Measurements from ENCODE around the gene ADAMTS7. TPM values are rescaled to one million over a fixed set of nuclear protein-coding genes. Genes with fewer than 3 reads are reported as not detected.

Gene ADAMTS7
- total and polyA plus RNA-seq, 2 of the 4 experiments (the other 2 are of a cell fraction), result 1.4 to 12.6 TPM

DNA sequence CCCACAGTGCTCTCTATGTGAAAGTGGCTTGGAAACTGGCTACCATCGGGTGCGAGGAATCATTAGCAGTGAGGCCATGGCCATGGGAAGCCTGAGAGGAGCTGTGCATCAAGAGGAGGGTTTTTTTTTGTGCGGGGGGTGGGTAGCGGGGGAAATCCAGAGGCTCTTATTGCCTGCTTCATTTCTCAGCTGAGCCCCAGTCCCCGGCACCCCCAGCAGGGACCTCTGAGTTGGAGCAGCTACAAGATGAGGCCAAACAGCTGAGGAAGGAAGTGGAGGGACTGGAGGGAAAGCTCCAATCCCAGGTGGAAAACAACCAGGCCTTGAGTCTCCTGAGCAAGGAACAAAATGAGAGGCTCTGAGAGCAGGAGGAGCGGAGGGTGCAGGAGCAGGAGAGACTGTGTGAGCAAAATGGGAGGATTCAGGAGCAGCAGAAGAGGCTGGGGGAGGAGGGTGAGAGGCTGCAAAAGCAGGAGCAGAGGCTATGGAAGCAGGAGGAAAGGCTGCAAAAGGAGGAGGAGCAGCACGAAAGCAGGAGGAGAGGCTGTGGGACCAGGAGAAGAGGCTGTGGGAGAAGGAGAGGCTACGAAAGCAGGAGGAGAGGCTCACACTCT, 76.7 kb downstream of the ADAMTS7 start:
- no peak overlapping the region for H2BK120ac ChIP-seq (ENCODE audit: low read depth, low read length)
- no peak overlapping the region for H3K56ac ChIP-seq (ENCODE audit: extremely low read depth, insufficient read depth, low read length)
- no peak overlapping the region for H4K5ac ChIP-seq (ENCODE audit: low read depth, low read length)
- WGBS, 2 experiments (ENCODE audit: extremely low coverage in 2 of 2, insufficient read length in 1 of 2), result 63% methylated on average over 3 of the region's 8 CpGs; no CpG with 5 or more reads in 1 of the 2 experiments
- in situ Hi-C loops (cut with MboI; ENCODE audit: low sequenced_read_pairs), result no loop called here
- no peak overlapping the region for H4K8ac ChIP-seq (ENCODE audit: low read depth in 2 of 2, low read length in 2 of 2)
- no peak overlapping the region for H4K91ac ChIP-seq (ENCODE audit: insufficient read depth, low read depth, low read length)
- no peak overlapping the region for H2AFZ ChIP-seq (replicated peaks; ENCODE audit: low read length, poor library complexity)
- no peak overlapping the region for H3K9ac ChIP-seq (ENCODE audit: low read depth, low read length)
- no peak overlapping the region for H3K14ac ChIP-seq (replicated peaks; ENCODE audit: low read depth, low read length)
- ATAC-seq (ENCODE audit: low read depth) (no peak), DNase-seq (no peak)
- no peak overlapping the region for H3K23ac ChIP-seq (ENCODE audit: low read depth, low read length)
- CTCF ChIA-PET, result no interaction called here
- H3K36me3 ChIP-seq (ENCODE audit: control insufficient read depth, insufficient read depth, low read length), result no peaks in the 10 kb centered on the region
- no peak overlapping the region for H3K18ac ChIP-seq (ENCODE audit: low read depth, low read length)
- no peak overlapping the region for H3K27ac ChIP-seq (ENCODE audit: insufficient read depth, low read length)
- H3K79me1 ChIP-seq (ENCODE audit: low read depth in 1 of 2, low read length in 2 of 2), result no peaks in the 10 kb centered on the region
- intact Hi-C loops (cut with micrococcal nuclease), result no loop called here
- H4K20me1 ChIP-seq (ENCODE audit: insufficient read depth, low read length), result no peaks in the 10 kb centered on the region
- H2BK20ac ChIP-seq (ENCODE audit: low read depth, low read length), result no peak overlapping the region
- H2BK5ac ChIP-seq (ENCODE audit: low read depth, low read length, poor library complexity, severe bottlenecking), result no peak overlapping the region
- no peaks in the 10 kb centered on the region for H3K9me3 ChIP-seq (ENCODE audit: control insufficient read depth, insufficient read depth, low read length)
- H3K4me1 ChIP-seq (ENCODE audit: control insufficient read depth, insufficient read depth, low read length), result no peaks in the 10 kb centered on the region
- no peak overlapping the region for H2AK9ac ChIP-seq (replicated peaks; ENCODE audit: low read depth, low read length, poor library complexity)
- POLR2A ChIA-PET (ENCODE audit: unreplicated experiment), result no interaction called here
- TF ChIP-seq FOS (IDR thresholded peaks at IDR 0.05; ENCODE audit: low read depth, low read length) (no peak), RAD21 (IDR thresholded peaks at IDR 0.05; ENCODE audit: low read length) (no peak), NFE2L2 (IDR thresholded peaks at IDR 0.05; ENCODE audit: low read depth, low read length) (no peak), BHLHE40 (IDR thresholded peaks at IDR 0.05; ENCODE audit: low read depth, low read length) (no peak), CTCF (conservative IDR thresholded peaks at IDR 0.05; ENCODE audit: low read depth, low read length) (no peak), ELK1 (IDR thresholded peaks at IDR 0.05; ENCODE audit: borderline replicate concordance, low read depth, low read length) (no peak), SMC3 (IDR thresholded peaks at IDR 0.05; ENCODE audit: low read depth, low read length) (no peak), MAFK (IDR thresholded peaks at IDR 0.05; ENCODE audit: low read depth, low read length) (no peak), USF2 (IDR thresholded peaks at IDR 0.05; ENCODE audit: low read depth, low read length) (no peak), RCOR1 (IDR thresholded peaks at IDR 0.05; ENCODE audit: insufficient replicate concordance, low read length) (no peak), MAZ (IDR thresholded peaks at IDR 0.05; ENCODE audit: borderline replicate concordance, low read depth, low read length) (no peak), CHD1 (IDR thresholded peaks at IDR 0.05; ENCODE audit: low read depth, low read length) (no peak), POLR2A (IDR thresholded peaks at IDR 0.05; ENCODE audit: low read depth, low read length) (no peak), CEBPB (IDR thresholded peaks at IDR 0.05; ENCODE audit: low read depth, low read length) (no peak)
- no TSS peak for BruUV-seq (replicated peaks)
- H3K4ac ChIP-seq (ENCODE audit: low read depth, low read length), result no peak overlapping the region
- H3K4me3 ChIP-seq (ENCODE audit: insufficient read depth, low read depth, low read length), result no peak overlapping the region
- no peaks in the 10 kb centered on the region for H3K9me1 ChIP-seq (ENCODE audit: insufficient read depth, low read length)
- no peak overlapping the region for H2AK5ac ChIP-seq (ENCODE audit: low read depth, low read length)
- H3K4me2 ChIP-seq (ENCODE audit: low read depth, low read length), result no peak overlapping the region
- H3K27me3 ChIP-seq (ENCODE audit: control insufficient read depth, insufficient read depth, low read length), result peaks cover 39% of the 10 kb centered on the region
- H2BK15ac ChIP-seq (ENCODE audit: low read depth, low read length), result no peak overlapping the region
- dilution Hi-C loops (cut with HindIII; ENCODE audit: low sequenced_read_pairs, unreplicated experiment), result no loop called here

Measured in IMR-90 (cell line).